HG03196 (cell line): ENCODE data around the gene CNTNAP1.
"Not testable (repeated sequence)": the region's sequence is repeated elsewhere in the genome, so short reads cannot be mapped to it uniquely, and the experiment has no call there.

Experiments used
- ATAC-seq: cut with Tn5 transposase; IDR thresholded peaks from one replicate; pipeline ENCODE4 v1.9.1; 2021; ENCODE audit not compliant: unreplicated experiment

Gene CNTNAP1

GRCh38 chr17:42723636-42724035, 41.3 kb downstream of the CNTNAP1 start:
- no peak for ATAC-seq

GRCh38 chr17:42725143-42725542, 42.8 kb downstream of the CNTNAP1 start:
- ATAC-seq = no peak

- no peak for ATAC-seq
Measured at GRCh38 chr17:42740699-42741098, 58.4 kb downstream of the CNTNAP1 start.

GRCh38 chr17:42742916-42743315, 60.6 kb downstream of the CNTNAP1 start:
- ATAC-seq = not testable (repeated sequence)

GRCh38 chr17:42743595-42744282, 61.4 kb downstream of the CNTNAP1 start:
- no peak for ATAC-seq

- ATAC-seq = peak; percentile 42
Measured at GRCh38 chr17:42744283-42744805, 62.0 kb downstream of the CNTNAP1 start.

- peak; percentile 73 for ATAC-seq
Measured at GRCh38 chr17:42744806-42745617, 62.7 kb downstream of the CNTNAP1 start, which contains the start of gene EZH1. TSS of gene EZH1 (minus strand) at chr17:42745040. CDS start at chr17:42728941, 16,099 bp downstream.

- ATAC-seq = no peak
Measured at GRCh38 chr17:42748202-42748907, 66.0 kb downstream of the CNTNAP1 start.

- no peak for ATAC-seq
Measured at GRCh38 chr17:42748908-42749798, 66.8 kb downstream of the CNTNAP1 start.
